Breast epithelium (tissue), 4 donors: ENCODE data around the gene CNTNAP2. TPM values are rescaled to one million over a fixed set of nuclear protein-coding genes. Genes with fewer than 3 reads are reported as not detected.

Source experiments
- DNase-seq, 2 donors: peaks; one replicate each; pipeline ENCODE4 v3.0.0-alpha.2; 2019; ENCODE audit warnings: low spot score in 2 of 2
- H3K27ac ChIP-seq, 2 donors: fragments of 200-600 bp; sonication (generic) in 1 of 2; one replicate each; pipeline ENCODE4 v1.5.1; 2016 to 2019; ENCODE audit warnings: mild to moderate bottlenecking in 1 of 2
- H3K27me3 ChIP-seq, 2 donors: fragments of 200-600 bp; sonication (generic) in 1 of 2; one replicate each; pipeline versions ENCODE4 v1.5.1 to v1.6.0; 2017 to 2019; ENCODE audit warnings: control low read depth in 1 of 2, mild to moderate bottlenecking in 1 of 2
- H3K36me3 ChIP-seq: fragments of 200-600 bp; one replicate; pipeline ENCODE4 v1.5.1; 2019
- H3K4me1 ChIP-seq, 2 donors: fragments of 200-600 bp; sonication (generic); one replicate each; pipeline ENCODE4 v1.5.1; 2016 to 2019; ENCODE audit warnings: control low read depth in 1 of 2
- H3K4me3 ChIP-seq, 3 donors: fragments of 200-600 bp; sonication (generic); 1 replicate in 2 of 3; 2 replicates in 1 of 3; pipeline ENCODE4 v1.5.1; 2016 to 2019; ENCODE audit warnings: mild to moderate bottlenecking in 3 of 3, moderate library complexity in 2 of 3
- H3K9me3 ChIP-seq, 2 donors: fragments of 200-600 bp; sonication (generic) in 1 of 2; one replicate each; pipeline ENCODE4 v1.5.1; 2016 to 2019; ENCODE audit warnings: control low read depth in 1 of 2
- POLR2A ChIP-seq: fragments of 450-650 bp; IDR thresholded peaks from one replicate; pipeline ENCODE4 v1.6.1; 2016; ENCODE audit warnings: antibody characterized with exemption, mild to moderate bottlenecking, moderate library complexity
- POLR2AphosphoS5 ChIP-seq, 3 donors: sonication (generic); formaldehyde crosslinking; IDR thresholded peaks; one replicate each; pipeline ENCODE4 v1.6.1; 2017; ENCODE audit warnings: antibody characterized with exemption in 3 of 3
- intact Hi-C: fragments of 100-400 bp; cut with DNase I; formaldehyde crosslinking; loops from one replicate; pipeline ENCODE4 v1.15.1; 2023; ENCODE audit warnings: low total_unique reads
- total RNA-seq, 3 donors: library from RNA; depleted of rRNA; stranded (reverse); fragments of >200 nt; gene quantifications; one replicate each; pipeline ENCODE4 v1.1.0, GENCODE V29; 2016
- TF ChIP-seq, protein P1 (sequence below), 3 donors: fragments of 450-650 bp; IDR thresholded peaks; one replicate each; pipeline ENCODE4 v1.5.1; 2016 to 2017; ENCODE audit warnings: antibody characterized with exemption in 3 of 3, mild to moderate bottlenecking in 3 of 3, moderate library complexity in 3 of 3

The CNTNAP2 gene
- total RNA-seq, 3 donors from 2014 or later = 0.29 to 0.66 TPM; not detected in 1

DNA sequence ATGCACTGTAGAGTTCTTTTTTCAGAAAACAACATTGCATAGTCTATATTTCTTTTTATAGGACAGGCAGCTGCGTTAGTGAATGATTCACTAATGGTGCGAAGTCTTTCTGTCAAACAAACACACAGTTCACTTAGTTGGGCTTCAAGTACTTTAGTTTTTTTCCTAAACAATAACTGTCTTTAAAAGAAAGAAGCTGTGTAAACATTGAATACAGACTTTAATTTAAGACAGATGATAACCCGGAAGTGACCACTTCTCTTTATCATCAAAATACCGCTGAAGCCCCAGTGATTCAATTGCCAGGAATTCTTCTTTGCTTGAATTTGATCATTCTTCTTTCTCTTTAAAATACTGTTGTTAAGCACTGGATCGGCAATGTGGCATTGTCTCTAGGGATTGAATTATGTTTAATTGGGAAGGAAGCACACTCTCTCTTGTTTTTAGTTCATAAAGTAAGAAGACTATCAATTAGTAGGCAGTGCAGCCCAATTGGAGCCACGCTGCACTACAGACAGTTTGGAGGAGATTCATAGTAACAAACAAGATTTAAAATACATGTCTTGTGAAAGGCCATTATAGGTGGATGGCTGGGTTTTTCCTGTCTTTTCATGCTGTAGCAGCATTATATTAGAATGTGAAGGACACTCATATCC is 30.4 kb downstream of the CNTNAP2 start:
- no peak overlapping the region for H3K27ac ChIP-seq
- TF ChIP-seq, protein P1, sequence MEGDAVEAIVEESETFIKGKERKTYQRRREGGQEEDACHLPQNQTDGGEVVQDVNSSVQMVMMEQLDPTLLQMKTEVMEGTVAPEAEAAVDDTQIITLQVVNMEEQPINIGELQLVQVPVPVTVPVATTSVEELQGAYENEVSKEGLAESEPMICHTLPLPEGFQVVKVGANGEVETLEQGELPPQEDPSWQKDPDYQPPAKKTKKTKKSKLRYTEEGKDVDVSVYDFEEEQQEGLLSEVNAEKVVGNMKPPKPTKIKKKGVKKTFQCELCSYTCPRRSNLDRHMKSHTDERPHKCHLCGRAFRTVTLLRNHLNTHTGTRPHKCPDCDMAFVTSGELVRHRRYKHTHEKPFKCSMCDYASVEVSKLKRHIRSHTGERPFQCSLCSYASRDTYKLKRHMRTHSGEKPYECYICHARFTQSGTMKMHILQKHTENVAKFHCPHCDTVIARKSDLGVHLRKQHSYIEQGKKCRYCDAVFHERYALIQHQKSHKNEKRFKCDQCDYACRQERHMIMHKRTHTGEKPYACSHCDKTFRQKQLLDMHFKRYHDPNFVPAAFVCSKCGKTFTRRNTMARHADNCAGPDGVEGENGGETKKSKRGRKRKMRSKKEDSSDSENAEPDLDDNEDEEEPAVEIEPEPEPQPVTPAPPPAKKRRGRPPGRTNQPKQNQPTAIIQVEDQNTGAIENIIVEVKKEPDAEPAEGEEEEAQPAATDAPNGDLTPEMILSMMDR (IDR thresholded peaks at IDR 0.05) = no peak
- TF ChIP-seq POLR2A (no peak), POLR2AphosphoS5 (IDR thresholded peaks at IDR 0.05) (no peak)
- no peak for DNase-seq
- no peak overlapping the region for H3K4me3 ChIP-seq
- intact Hi-C loops = no loop called here
- H3K4me1 ChIP-seq = no peaks in the 10 kb centered on the region
- H3K36me3 ChIP-seq = no peaks in the 10 kb centered on the region
- H3K27me3 ChIP-seq = no peaks in the 10 kb centered on the region
- H3K9me3 ChIP-seq = peaks cover 0 to 4% of the 10 kb centered on the region in 2 donors

DNA sequence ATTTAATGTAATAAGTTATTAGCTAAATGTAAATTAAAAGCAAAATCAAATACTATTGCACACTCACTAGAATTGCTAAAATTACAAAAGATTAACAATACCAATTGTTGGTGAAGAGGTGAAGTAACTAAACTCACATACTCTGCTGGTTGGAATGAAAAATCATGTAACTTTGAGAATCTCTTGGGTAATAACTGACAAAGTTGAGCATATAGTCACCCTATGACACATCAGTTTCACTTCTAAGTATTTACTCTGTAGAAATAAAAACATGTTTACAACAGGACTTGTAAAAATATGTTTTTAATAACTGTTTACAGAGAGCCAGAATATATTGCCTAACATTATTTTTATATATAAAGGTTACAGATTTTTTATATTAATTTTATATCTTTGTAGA is 33.6 kb downstream of the CNTNAP2 start:
- no peak for DNase-seq
- H3K27me3 ChIP-seq = no peaks in the 10 kb centered on the region
- no peak overlapping the region for H3K4me3 ChIP-seq
- H3K36me3 ChIP-seq = no peaks in the 10 kb centered on the region
- no peak overlapping the region for H3K27ac ChIP-seq
- no peaks in the 10 kb centered on the region for H3K4me1 ChIP-seq
- TF ChIP-seq, protein P1 (IDR thresholded peaks at IDR 0.05) = no peak
- TF ChIP-seq POLR2A (no peak), POLR2AphosphoS5 (IDR thresholded peaks at IDR 0.05) (no peak)
- intact Hi-C loops = no loop called here
- H3K9me3 ChIP-seq = peaks cover 0 to 4% of the 10 kb centered on the region in 2 donors

DNA sequence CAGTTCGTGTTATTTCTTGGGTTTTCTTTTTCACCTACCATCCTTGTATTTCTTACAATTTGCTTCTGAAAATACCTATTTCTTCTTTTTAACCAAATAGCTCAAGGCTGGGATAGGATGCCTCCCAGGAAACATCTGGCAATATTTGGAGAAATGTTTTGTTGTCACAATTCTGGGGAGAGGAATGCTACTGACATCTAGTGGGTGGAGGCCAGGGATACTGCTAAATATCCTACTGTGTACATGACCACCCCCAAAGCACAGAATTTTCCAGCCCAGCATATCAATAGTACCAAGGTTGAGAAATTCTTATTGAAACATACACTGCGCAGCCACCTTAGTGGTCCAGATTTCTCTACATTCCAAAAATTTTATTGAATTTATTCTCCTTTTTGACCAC is 55.5 kb downstream of the CNTNAP2 start:
- Histone ChIP-seq H3K4me1 (no peaks in the 10 kb centered on the region), H3K4me3 (no peak overlapping the region), H3K27me3 (no peaks in the 10 kb centered on the region), H3K27ac (no peak overlapping the region), H3K9me3 (no peaks in the 10 kb centered on the region), H3K36me3 (no peaks in the 10 kb centered on the region)
- TF ChIP-seq POLR2AphosphoS5 (IDR thresholded peaks at IDR 0.05) (no peak), POLR2A (no peak)
- TF ChIP-seq, protein P1 (IDR thresholded peaks at IDR 0.05) = no peak
- intact Hi-C loops = no loop called here
- DNase-seq = no peak

DNA sequence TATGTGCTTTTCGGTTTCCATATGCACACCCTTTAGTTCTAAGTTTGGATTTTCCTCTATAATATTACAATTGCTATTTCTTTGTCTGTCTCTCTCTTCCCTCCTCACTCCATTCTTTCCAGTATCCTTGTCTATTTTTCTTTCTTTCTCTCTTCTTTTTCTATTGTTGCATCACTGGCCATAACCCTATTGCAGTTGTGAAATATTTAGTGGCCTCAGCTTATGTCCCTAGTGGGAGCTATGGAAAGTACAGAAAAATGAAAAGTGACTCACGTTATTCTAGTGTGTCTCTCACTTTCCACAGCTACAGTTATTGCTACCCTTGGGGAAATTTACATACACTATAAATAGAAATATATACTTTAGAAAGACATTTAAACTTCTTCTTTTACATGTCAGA is 59.1 kb downstream of the CNTNAP2 start:
- H3K36me3 ChIP-seq = no peaks in the 10 kb centered on the region
- intact Hi-C loops = no loop called here
- no peaks in the 10 kb centered on the region for H3K27me3 ChIP-seq

DNA sequence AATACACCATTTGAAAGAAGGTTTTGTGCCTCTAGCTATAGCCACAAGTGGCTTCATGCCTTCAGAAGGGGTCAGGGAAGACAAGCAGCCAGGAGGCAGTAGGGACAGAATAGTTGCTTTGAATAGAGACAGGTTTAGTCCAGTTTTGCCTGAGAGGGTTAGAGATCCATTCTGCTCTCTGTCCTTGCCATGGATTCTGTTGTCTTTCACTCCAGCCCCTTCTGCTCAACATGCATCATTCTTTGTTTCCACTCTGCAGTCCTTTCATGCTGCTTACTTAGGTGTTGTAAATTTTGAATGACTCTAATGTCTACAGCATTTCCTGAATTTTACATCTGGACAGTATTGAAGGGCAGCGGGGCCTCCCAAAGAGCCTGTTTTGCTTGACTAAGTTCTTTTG is 60.3 kb downstream of the CNTNAP2 start:
- no peaks in the 10 kb centered on the region for H3K4me1 ChIP-seq
- no peaks in the 10 kb centered on the region for H3K27me3 ChIP-seq
- TF ChIP-seq POLR2A (no peak), POLR2AphosphoS5 (IDR thresholded peaks at IDR 0.05) (no peak)
- TF ChIP-seq, protein P1 (IDR thresholded peaks at IDR 0.05) = no peak

More for the DNA sequence above, 59.1 kb downstream of the CNTNAP2 start:
- Histone ChIP-seq H3K4me1 (no peaks in the 10 kb centered on the region), H3K9me3 (no peaks in the 10 kb centered on the region), H3K27ac (no peak overlapping the region), H3K4me3 (no peak overlapping the region)
- TF ChIP-seq POLR2AphosphoS5 (IDR thresholded peaks at IDR 0.05) (no peak), POLR2A (no peak)
- no peak for DNase-seq

More for the DNA sequence above, 60.3 kb downstream of the CNTNAP2 start:
- Histone ChIP-seq H3K9me3 (no peaks in the 10 kb centered on the region), H3K27ac (no peak overlapping the region), H3K36me3 (no peaks in the 10 kb centered on the region), H3K4me3 (no peak overlapping the region)
- intact Hi-C loops = no loop called here
- DNase-seq = no peak
